Stimulated activated naive CD4-positive, alpha-beta T cell treated with Interleukin-2 at 50 U/mL for 16 hours (primary cell): ENCODE data around the gene MKNK2.
"Not testable (repeated sequence)": the region's sequence is repeated elsewhere in the genome, so short reads cannot be mapped to it uniquely, and the experiment has no call there.

Experiments used
- DNase-seq: peaks from one replicate; lab custom pipeline; 2025; lab: John Stamatoyannopoulos, UW

Gene MKNK2

DNA sequence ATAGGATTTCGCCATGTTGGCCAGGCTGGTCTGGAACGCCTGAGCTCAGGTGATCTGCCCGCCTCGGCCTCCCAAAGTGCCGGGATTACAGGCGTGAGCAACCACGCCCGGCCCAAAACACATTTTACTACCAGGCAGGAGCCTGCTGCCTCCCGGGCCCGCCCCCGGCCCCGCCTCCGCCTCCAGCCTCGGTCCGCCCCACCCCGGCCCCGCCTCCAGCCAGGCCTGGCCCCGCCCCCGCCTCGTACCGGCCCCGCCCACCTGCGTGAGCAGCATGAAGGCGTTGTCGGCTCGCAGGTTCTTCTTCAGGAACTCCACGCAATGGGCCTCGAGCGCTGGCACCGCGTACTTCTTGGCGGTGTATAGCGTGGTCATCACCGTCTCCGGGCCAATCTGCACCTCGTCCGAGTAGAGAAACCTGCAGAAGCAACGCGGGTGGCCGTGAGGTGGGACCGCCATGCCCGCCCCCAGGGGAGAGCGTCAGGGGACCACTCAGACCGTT, 58.2 kb downstream of the MKNK2 start:
- no peak for DNase-seq

DNA sequence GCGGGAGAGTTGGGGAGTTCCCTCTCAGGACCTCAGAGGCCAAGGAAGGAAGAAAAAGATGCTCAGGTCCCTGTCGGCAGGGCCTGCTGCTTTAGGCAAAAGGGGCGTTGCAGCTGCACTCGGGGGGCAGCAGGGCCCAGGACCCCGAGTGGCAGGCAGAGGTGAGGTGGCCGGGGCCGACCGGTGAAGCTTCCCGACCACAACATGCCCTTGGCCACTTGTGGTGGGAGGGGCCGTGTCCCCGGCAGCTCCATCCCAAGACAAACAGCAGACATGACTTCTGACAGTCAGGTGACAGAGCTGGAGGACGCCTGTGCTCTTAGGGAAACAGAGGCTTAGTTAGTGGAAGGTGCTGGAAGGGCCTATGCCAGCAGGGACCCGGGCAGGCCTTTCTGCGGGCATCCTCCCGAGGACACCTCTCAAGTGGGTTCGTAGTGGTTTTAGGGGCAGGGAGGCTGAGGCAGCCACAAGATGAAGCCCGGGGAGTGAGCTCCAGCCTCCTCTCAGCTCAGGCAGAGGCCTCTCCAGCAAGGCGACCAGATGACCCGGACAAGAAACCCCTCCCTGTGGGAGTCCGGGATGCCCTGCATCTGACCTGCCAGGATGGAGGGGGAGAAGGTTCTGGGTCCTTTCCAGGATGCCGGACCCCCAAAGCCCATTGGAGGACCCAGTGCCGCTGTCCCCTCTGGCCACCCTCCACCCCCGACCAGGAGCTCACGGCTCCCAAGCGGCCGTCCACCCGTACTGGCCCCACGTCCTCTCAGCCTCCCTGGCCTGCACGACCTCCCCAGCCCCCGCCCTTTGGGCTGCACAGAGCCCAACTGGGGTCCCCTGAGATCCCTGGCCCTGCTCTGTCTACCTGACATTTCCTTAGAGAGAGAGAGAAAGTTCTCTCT, 59.8 kb downstream of the MKNK2 start:
- no peak for DNase-seq

DNA sequence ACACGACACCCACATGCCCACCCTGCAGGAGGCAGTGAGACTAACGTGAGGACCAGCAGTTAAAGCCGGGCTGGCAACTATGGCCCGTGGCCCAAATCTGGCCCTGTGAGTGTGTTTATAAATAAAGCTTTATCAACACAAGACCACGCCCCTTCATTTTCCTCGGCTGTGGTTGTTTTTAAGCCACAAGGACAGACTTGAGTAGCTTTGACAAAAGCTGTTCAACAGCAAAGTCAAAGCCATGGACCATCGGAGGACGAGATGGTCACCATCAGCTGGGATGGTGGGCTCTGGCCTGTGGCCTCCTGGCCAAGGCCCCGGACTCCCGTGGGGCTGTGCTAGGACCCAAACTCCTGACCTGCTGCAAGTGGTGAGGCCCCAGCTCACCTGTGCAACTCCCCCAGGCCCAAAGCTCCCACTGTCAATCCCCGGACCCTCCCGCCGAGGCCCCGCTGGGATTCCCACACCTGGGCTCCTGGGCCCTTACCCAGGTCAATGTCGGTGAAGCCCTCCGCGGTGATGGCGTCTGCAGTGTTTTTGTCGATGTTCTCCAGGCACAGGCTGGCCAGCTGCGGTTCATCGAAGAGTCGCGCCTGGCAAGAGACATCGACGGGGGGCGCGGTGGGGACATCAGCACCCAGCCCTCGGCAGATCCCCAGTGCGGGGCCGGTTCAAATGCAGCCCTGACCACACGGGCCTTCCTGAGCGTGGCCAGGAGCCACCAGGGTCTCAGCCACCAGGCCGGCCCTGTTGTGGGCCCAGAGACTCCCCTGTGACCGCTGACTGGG, 60.6 kb downstream of the MKNK2 start:
- no peak for DNase-seq

DNA sequence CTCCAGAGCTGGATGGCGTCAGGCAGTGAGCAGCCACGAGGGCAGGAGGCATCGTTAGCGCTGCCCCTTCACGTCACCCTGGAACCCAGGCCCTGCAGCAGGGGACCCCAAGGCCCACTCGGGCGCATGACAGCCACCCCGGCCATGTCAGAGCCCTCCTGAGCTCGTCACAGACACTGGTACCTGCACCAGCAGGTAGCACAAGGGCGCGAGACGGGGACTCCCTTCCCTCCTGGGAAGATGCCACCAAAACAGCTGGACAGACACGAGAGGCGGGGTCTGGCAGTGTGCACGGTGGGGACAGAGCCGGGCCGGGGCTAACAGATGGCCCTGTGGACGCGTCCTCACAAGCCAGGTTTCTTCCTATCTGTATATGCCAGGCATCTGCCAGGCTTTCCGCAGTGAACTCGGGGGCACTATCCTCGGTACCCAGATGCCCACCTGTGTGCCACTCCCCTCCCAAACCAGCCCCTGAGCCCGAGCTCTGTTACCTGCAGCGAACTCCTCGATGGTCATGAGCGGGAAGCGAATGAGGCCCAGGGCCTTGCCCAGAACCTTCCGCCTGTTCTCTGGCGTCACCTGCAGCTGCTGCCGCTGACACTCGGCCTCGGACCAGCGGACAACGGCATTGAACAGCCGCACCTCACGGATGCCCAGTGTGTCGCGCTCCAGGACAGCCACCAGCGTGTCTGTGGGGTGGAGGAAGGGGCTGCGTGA, 61.4 kb downstream of the MKNK2 start:
- DNase-seq: no peak

DNA sequence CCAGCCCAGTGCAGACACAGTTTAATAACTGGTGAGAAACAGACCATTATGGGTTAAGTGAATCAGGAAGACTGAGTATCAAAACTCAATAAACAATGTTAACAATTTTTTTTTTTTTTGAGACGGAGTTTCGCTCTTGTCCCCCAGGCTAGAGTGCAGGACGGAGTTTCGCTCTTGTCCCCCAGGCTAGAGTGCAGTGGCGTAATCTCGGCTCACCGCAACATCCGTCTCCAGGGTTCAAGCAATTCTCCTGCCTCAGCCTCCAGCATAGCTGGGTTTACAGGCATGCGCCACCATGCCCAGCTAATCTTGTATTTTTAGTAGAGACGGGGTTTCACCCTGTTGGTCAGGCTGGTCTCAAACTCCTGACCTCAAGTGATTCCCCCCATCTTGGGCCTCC, 62.6 kb downstream of the MKNK2 start:
- DNase-seq: not testable (repeated sequence)
